WTC11 (cell line): ENCODE data around the gene SLC2A5. TPM values are rescaled to one million over a fixed set of nuclear protein-coding genes. Genes with fewer than 3 reads are reported as not detected.

Experiments used
- ATAC-seq: fragments of 200-7000 bp; cut with Tn5 transposase; 2 replicates; pipeline ENCODE4 v1.10.0; 2021; ENCODE audit warnings: mild to moderate bottlenecking, moderate library complexity
- CTCF ChIA-PET: fragments of 300-600 bp; sonication (Branson Sonifier 250); formaldehyde crosslinking; loops from one replicate; lab custom pipeline; 2021; ENCODE audit warnings: antibody characterized with exemption; lab: Charles Lee
- POLR2A ChIA-PET: fragments of 350-600 bp; sonication (Branson Sonifier 250); formaldehyde crosslinking; loops from one replicate; lab custom pipeline; 2021; ENCODE audit warnings: antibody characterized with exemption; lab: Charles Lee
- DNase-seq: peaks from one replicate; pipeline ENCODE4 v3.0.0; 2021; ENCODE audit warnings: low spot score
- H3K27ac Mint-ChIP-seq: 2 replicates; pipeline ENCODE4 v1.8.0; 2021; ENCODE audit warnings: mixed read lengths
- H3K27me3 Mint-ChIP-seq: 2 replicates; pipeline ENCODE4 v1.8.0; 2021; ENCODE audit warnings: low read depth, mild to moderate bottlenecking, moderate library complexity, mixed read lengths
- H3K36me3 Mint-ChIP-seq: 2 replicates; pipeline ENCODE4 v1.8.0; 2021; ENCODE audit warnings: mixed read lengths
- H3K4me1 Mint-ChIP-seq: 2 replicates; pipeline ENCODE4 v1.8.0; 2022; ENCODE audit warnings: mixed read lengths
- H3K4me3 Mint-ChIP-seq: 2 replicates; pipeline ENCODE4 v1.8.0; 2021; ENCODE audit warnings: mild to moderate bottlenecking, moderate library complexity, mixed read lengths
- H3K9me3 Mint-ChIP-seq: 2 replicates; pipeline ENCODE4 v1.8.0; 2021; ENCODE audit warnings: mixed read lengths
- AR ChIP-seq: fragments of 250-450 bp; sonication (Bioruptor Pico); IDR thresholded peaks from 2 replicates; pipeline ENCODE4 v1.9.0; 2021; ENCODE audit warnings: mild to moderate bottlenecking
- E2F5 ChIP-seq: sonication (generic); formaldehyde crosslinking; IDR thresholded peaks from 2 replicates; pipeline ENCODE4 v1.8.1; 2022; ENCODE audit warnings: mild to moderate bottlenecking, moderate library complexity, missing genetic modification reagents
- GABPB1 ChIP-seq: sonication (generic); formaldehyde crosslinking; IDR thresholded peaks from 2 replicates; pipeline ENCODE4 v1.8.1; 2023; ENCODE audit warnings: mild to moderate bottlenecking, missing genetic modification reagents
- GRHL2 ChIP-seq: fragments of 250-450 bp; sonication (Bioruptor Pico); IDR thresholded peaks from 2 replicates; pipeline ENCODE4 v1.8.0; 2022; ENCODE audit warnings: mild to moderate bottlenecking, moderate library complexity; ENCODE audit not compliant: insufficient replicate concordance, severe bottlenecking
- IRF1 ChIP-seq: sonication (generic); formaldehyde crosslinking; IDR thresholded peaks from 2 replicates; pipeline ENCODE4 v1.8.0; 2023; ENCODE audit warnings: missing genetic modification reagents
- JAZF1 ChIP-seq: fragments of 250-450 bp; sonication (Bioruptor Pico); IDR thresholded peaks from 2 replicates; pipeline ENCODE4 v1.9.0; 2021; ENCODE audit warnings: moderate library complexity, mild to moderate bottlenecking, inconsistent platforms
- JUN ChIP-seq: sonication (generic); formaldehyde crosslinking; IDR thresholded peaks from 2 replicates; pipeline ENCODE4 v1.8.0; 2023; ENCODE audit warnings: mild to moderate bottlenecking, missing genetic modification reagents
- KAT7 ChIP-seq: sonication (generic); formaldehyde crosslinking; IDR thresholded peaks from 2 replicates; pipeline ENCODE4 v1.8.1; 2023; ENCODE audit warnings: missing genetic modification reagents, mild to moderate bottlenecking, borderline replicate concordance
- MXD4 ChIP-seq: fragments of 250-450 bp; sonication (Bioruptor Pico); IDR thresholded peaks from 2 replicates; pipeline ENCODE4 v1.8.0; 2021; ENCODE audit warnings: mild to moderate bottlenecking, moderate library complexity, borderline replicate concordance
- PREB ChIP-seq: sonication (generic); formaldehyde crosslinking; IDR thresholded peaks from 2 replicates; pipeline ENCODE4 v1.8.1; 2022; ENCODE audit warnings: mild to moderate bottlenecking, missing genetic modification reagents, moderate library complexity, borderline replicate concordance
- RORB ChIP-seq: fragments of 250-450 bp; sonication (Bioruptor Pico); IDR thresholded peaks from 2 replicates; pipeline ENCODE4 v1.9.0; 2021; ENCODE audit warnings: mild to moderate bottlenecking
- ZNF423 ChIP-seq: fragments of 250-450 bp; sonication (Bioruptor Pico); IDR thresholded peaks from 2 replicates; pipeline ENCODE4 v2.1.2; 2022; ENCODE audit warnings: mild to moderate bottlenecking, moderate library complexity
- total RNA-seq: library from RNA; stranded (reverse); gene quantifications from 3 replicates; pipeline ENCODE4 v1.2.3, GENCODE V29; 2021
- TF ChIP-seq, protein P1 (sequence below): sonication (generic); formaldehyde crosslinking; IDR thresholded peaks from 2 replicates; pipeline ENCODE4 v1.8.1; 2023; ENCODE audit warnings: mild to moderate bottlenecking, missing genetic modification reagents, moderate library complexity
- TF ChIP-seq, protein P2 (sequence below): sonication (generic); formaldehyde crosslinking; IDR thresholded peaks from 2 replicates; pipeline ENCODE4 v1.8.0; 2022; ENCODE audit warnings: missing genetic modification reagents

Gene SLC2A5
- total RNA-seq, 1 experiment from 2014 or later = 0.04 TPM

DNA sequence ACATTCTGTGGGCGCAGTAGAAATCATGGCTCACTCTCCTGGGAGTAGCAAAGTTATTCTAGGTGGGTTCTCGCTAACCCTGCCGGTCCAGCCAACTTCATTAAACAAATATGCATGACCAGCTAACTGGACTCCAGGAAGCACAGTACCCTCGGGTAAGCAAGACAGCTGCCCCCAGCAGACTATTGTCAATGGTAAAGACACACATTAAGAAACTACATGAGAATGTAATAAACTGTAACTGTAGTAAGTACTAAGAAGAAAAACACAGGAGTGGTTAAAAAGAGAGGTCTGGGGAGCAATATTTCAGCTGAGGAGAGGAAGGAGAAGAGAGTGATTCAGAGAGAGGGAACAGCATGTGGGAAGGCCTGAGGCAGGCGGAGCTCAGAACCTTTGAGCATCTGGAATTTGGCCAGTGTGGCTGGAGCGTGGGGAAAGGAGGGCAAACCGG is 7.4 kb downstream of the SLC2A5 start:
- no peak for DNase-seq
- Mint-ChIP-seq H3K4me1 (peaks cover 13% of the 10 kb centered on the region), H3K4me3 (no peak overlapping the region), H3K27me3 (no peaks in the 10 kb centered on the region), H3K9me3 (peaks cover 4% of the 10 kb centered on the region; the same call in 1 of the 2 replicates), H3K27ac (no peak overlapping the region), H3K36me3 (no peaks in the 10 kb centered on the region)
- ChIA-PET CTCF (interaction anchor here (1.1 to 1.8 kb wide), 3 partner anchors 39 to 99 kb away, joined by 4 to 9 read pairs (median 4); no protein-coding TSS in a partner anchor), POLR2A (no interaction called here)
- ATAC-seq = no peak
- TF ChIP-seq RORB (CRISPR knock-in tag) = no peak
- TF ChIP-seq JAZF1 (CRISPR knock-in tag) = no peak
- TF ChIP-seq, protein P1, sequence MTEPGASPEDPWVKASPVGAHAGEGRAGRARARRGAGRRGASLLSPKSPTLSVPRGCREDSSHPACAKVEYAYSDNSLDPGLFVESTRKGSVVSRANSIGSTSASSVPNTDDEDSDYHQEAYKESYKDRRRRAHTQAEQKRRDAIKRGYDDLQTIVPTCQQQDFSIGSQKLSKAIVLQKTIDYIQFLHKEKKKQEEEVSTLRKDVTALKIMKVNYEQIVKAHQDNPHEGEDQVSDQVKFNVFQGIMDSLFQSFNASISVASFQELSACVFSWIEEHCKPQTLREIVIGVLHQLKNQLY = no peak
- no peak for TF ChIP-seq GABPB1 (CRISPR knock-in tag)
- no peak for TF ChIP-seq E2F5 (CRISPR knock-in tag)
- TF ChIP-seq KAT7 (CRISPR knock-in tag) = no peak
- no peak for TF ChIP-seq JUN (CRISPR knock-in tag)
- TF ChIP-seq AR (CRISPR knock-in tag) = no peak
- no peak for TF ChIP-seq PREB (CRISPR knock-in tag)
- TF ChIP-seq, protein P2, sequence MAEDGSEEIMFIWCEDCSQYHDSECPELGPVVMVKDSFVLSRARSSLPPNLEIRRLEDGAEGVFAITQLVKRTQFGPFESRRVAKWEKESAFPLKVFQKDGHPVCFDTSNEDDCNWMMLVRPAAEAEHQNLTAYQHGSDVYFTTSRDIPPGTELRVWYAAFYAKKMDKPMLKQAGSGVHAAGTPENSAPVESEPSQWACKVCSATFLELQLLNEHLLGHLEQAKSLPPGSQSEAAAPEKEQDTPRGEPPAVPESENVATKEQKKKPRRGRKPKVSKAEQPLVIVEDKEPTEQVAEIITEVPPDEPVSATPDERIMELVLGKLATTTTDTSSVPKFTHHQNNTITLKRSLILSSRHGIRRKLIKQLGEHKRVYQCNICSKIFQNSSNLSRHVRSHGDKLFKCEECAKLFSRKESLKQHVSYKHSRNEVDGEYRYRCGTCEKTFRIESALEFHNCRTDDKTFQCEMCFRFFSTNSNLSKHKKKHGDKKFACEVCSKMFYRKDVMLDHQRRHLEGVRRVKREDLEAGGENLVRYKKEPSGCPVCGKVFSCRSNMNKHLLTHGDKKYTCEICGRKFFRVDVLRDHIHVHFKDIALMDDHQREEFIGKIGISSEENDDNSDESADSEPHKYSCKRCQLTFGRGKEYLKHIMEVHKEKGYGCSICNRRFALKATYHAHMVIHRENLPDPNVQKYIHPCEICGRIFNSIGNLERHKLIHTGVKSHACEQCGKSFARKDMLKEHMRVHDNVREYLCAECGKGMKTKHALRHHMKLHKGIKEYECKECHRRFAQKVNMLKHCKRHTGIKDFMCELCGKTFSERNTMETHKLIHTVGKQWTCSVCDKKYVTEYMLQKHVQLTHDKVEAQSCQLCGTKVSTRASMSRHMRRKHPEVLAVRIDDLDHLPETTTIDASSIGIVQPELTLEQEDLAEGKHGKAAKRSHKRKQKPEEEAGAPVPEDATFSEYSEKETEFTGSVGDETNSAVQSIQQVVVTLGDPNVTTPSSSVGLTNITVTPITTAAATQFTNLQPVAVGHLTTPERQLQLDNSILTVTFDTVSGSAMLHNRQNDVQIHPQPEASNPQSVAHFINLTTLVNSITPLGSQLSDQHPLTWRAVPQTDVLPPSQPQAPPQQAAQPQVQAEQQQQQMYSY = no peak
- TF ChIP-seq IRF1 = no peak
- TF ChIP-seq ZNF423 (CRISPR knock-in tag) = no peak
- TF ChIP-seq GRHL2 (CRISPR knock-in tag) = no peak
- TF ChIP-seq MXD4 (CRISPR knock-in tag) = no peak
